ENCODE results near the gene CCDC201. TPM values are rescaled to one million over a fixed set of nuclear protein-coding genes. Genes with fewer than 3 reads are reported as not detected.

CCDC201 gene
- total and polyA plus RNA-seq, 2 experiments from 2014 or later: not detected

DNA sequence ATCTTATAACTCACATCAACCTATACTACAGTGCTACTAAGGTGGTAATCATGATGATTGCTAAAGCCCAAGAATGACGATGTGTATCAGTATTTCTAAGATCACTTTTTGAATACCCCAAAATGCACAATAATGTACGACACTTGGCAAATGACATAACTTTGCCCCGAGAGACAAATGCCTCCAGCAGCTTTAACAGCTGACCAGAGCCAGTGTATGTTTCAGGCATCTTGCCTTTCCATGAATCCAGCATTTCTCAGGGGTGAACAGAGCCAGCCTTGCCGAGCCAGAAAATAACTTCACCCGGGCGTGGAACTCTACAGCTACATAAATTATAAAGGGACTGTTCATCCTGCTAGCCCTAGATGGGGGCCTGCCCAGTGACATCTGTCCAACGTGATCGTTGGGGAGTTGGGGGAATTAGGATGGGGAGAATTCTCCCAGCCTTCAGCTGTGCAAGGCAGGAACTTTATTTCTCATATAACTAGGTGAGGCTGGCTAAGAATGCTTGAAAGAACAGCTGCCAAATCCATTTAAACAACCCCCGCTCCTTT lies 46.4 kb upstream of the CCDC201 start:
- Histone ChIP-seq H3K27me3 (peaks cover 54% of the 10 kb centered on the region), H3K4me1 (ENCODE audit: low read depth) (peaks cover 5% of the 10 kb centered on the region), H3K9me3 (ENCODE audit: low read depth) (no peaks in the 10 kb centered on the region), H3K4me3 (no peak overlapping the region), H3K27ac (no peak overlapping the region), H3K36me3 (no peaks in the 10 kb centered on the region)
- DNase-seq (ENCODE audit: low read depth in 1 of 2, low spot score in 1 of 2): no peak
- TF ChIP-seq, protein P1, sequence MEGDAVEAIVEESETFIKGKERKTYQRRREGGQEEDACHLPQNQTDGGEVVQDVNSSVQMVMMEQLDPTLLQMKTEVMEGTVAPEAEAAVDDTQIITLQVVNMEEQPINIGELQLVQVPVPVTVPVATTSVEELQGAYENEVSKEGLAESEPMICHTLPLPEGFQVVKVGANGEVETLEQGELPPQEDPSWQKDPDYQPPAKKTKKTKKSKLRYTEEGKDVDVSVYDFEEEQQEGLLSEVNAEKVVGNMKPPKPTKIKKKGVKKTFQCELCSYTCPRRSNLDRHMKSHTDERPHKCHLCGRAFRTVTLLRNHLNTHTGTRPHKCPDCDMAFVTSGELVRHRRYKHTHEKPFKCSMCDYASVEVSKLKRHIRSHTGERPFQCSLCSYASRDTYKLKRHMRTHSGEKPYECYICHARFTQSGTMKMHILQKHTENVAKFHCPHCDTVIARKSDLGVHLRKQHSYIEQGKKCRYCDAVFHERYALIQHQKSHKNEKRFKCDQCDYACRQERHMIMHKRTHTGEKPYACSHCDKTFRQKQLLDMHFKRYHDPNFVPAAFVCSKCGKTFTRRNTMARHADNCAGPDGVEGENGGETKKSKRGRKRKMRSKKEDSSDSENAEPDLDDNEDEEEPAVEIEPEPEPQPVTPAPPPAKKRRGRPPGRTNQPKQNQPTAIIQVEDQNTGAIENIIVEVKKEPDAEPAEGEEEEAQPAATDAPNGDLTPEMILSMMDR (IDR thresholded peaks at IDR 0.05; ENCODE audit: low read depth, low read length): no peak

DNA sequence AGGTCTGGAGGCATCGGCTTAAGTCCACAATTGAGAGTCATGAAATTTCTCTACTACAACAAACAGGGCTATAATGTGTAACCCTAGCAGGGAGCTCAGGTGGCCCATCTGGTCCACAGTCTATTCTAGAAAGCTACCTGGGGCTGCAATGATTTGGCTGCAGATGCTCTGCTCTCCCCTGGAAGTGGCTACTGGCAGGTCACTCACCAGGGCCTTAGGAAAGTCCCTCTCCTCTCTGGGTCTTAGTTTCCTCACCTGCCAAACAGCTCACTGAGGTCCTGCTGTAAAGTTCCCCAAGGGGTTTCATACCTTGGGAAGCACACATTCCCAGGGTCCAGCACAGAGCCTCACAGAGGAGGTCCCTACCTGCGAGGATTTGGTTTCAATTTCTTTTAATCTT lies 45.7 kb upstream of the CCDC201 start:
- no peak for DNase-seq (ENCODE audit: low read depth in 1 of 2, low spot score in 1 of 2)
- peaks cover 5% of the 10 kb centered on the region for H3K4me1 ChIP-seq (ENCODE audit: low read depth)
- H3K4me3 ChIP-seq: no peak overlapping the region
- TF ChIP-seq, protein P1 (IDR thresholded peaks at IDR 0.05; ENCODE audit: low read depth, low read length): no peak
- no peak overlapping the region for H3K27ac ChIP-seq
- peaks cover 54% of the 10 kb centered on the region for H3K27me3 ChIP-seq
- no peaks in the 10 kb centered on the region for H3K36me3 ChIP-seq
- H3K9me3 ChIP-seq (ENCODE audit: low read depth): no peaks in the 10 kb centered on the region

DNA sequence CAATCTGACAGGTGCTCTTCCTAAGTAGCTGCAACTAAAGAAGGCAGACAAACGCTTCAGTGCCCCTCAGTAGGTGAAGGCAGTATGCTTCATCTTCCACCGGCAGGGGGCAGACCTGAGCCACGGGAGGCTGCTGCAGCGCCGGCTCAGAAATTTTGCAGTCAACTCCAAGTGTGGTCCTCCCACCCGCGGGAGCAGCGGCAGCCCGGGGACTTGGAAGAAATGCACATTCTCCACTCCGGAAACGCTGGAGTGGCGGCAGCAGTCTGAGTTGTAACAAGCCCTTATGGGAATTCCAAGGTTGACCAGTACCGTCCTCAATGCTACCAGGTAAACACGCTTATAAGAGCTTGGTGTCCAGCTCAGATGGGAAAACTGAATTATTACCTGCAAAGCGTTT lies 44.8 kb upstream of the CCDC201 start:
- TF ChIP-seq, protein P1 (IDR thresholded peaks at IDR 0.05; ENCODE audit: low read depth, low read length): peak; percentile 95
- H3K4me1 ChIP-seq (ENCODE audit: low read depth): peaks cover 5% of the 10 kb centered on the region
- no peak overlapping the region for H3K4me3 ChIP-seq

DNA sequence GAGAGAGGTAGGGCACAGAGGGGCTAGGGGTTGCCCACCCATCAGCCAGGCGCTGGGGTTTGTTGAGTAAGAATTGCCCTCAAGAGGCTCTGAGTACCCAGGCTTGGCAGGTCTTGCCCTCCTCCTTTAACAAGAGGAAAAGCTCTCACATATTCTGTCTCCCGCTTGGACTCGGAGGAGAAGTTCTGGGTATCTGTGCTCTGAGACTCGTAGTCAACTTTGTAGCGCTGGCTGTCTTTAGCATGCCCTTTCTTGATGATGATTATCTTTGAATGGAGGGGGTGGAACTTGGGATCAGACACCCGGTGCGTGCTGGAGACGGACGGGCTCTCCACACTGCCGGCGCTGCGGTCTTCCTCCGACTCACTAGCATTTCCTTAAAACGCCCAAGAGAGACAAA lies 44.2 kb upstream of the CCDC201 start:
- peaks cover 54% of the 10 kb centered on the region for H3K27me3 ChIP-seq
- TF ChIP-seq, protein P1 (IDR thresholded peaks at IDR 0.05; ENCODE audit: low read depth, low read length): no peak
- DNase-seq (ENCODE audit: low read depth in 1 of 2, low spot score in 1 of 2): no peak
- H3K36me3 ChIP-seq: no peaks in the 10 kb centered on the region
- peaks cover 5% of the 10 kb centered on the region for H3K4me1 ChIP-seq (ENCODE audit: low read depth)
- H3K9me3 ChIP-seq (ENCODE audit: low read depth): no peaks in the 10 kb centered on the region
- H3K27ac ChIP-seq: no peak overlapping the region
- H3K4me3 ChIP-seq: no peak overlapping the region

More for the DNA sequence above, 44.8 kb upstream of the CCDC201 start:
- H3K27ac ChIP-seq: no peak overlapping the region
- H3K9me3 ChIP-seq (ENCODE audit: low read depth): no peaks in the 10 kb centered on the region
- peak; percentile 80 to 86 for DNase-seq (ENCODE audit: low read depth in 1 of 2, low spot score in 1 of 2)
- H3K27me3 ChIP-seq: peaks cover 54% of the 10 kb centered on the region
- no peaks in the 10 kb centered on the region for H3K36me3 ChIP-seq

DNA sequence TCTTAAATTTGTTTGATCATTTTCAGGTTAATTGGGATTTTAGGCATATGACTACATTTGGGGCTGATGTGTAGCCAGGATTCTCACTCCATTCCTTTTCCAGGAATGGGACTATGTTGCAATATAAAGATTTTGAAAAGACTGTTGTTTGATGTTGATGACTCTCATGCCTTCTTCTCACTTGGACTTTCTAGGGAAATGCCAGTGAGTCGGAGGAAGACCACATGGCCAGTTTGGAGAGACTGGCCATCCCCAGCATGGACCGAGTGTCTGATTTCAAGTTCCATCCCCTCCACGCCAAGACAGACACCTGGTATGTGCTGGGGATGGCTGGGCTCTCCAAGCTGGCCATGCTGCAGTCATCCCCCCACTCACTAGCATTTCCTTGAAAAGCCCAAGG lies 42.7 kb upstream of the CCDC201 start:
- Histone ChIP-seq H3K4me3 (no peak overlapping the region), H3K36me3 (no peaks in the 10 kb centered on the region), H3K27ac (no peak overlapping the region), H3K27me3 (peaks cover 40% of the 10 kb centered on the region), H3K4me1 (ENCODE audit: low read depth) (no peaks in the 10 kb centered on the region), H3K9me3 (ENCODE audit: low read depth) (no peaks in the 10 kb centered on the region)
- no peak for DNase-seq (ENCODE audit: low read depth in 1 of 2, low spot score in 1 of 2)
- TF ChIP-seq, protein P1 (IDR thresholded peaks at IDR 0.05; ENCODE audit: low read depth, low read length): no peak

Measured in cardiac muscle cell (in vitro differentiated cells and primary cell).